GM21737 (cell line): ENCODE data around the gene RIPK1.
"Not testable (repeated sequence)": the region's sequence is repeated elsewhere in the genome, so short reads cannot be mapped to it uniquely, and the experiment has no call there.

ENCODE experiments used
- ATAC-seq: cut with Tn5 transposase; IDR thresholded peaks from one replicate; pipeline ENCODE4 v1.9.1; 2021; ENCODE audit warnings: mild to moderate bottlenecking, moderate library complexity; ENCODE audit not compliant: unreplicated experiment

RIPK1 gene

DNA sequence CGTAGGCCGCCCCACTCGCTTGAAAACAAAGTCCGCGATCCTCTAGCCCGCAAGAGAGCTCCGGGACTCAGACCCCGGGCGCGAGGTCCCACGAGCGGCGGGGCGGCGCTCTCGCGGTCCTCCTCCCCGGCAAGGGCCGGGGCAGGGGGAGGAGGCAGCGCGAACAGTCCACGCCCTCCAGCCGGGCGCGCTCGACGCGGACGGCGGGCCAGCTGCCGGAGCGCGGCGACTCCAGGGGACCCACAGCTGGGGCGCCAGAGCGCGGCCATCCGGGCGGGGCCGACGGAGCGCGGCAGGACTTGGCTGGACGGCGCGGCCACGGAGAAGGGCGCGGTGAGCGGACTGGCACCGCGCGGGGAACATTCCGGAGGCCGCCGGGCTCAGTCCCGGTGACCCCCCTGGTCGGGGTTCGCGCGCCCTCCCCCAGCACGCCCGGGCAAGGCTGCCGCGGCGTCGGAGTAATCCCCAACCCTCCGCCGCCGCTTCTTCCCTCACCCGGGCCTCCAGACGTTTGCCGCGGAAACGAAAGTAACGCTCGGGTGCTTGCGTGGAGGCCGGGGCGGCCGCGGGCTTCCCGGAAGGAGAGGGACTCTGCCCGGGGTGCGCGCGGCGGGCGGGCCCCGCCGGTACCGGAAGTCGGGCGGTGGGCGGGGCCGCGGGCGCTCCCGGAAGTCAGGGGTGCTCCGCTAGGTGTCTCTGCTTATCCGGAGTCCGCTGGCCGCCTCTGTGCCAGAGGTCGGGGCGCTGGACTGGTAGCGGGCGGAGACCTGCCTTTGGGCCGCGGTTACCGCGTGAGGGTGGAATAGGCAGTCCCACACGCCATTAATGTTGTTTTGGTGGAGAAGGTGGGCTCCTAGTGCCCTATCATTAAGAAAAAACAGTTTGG, at the start of gene RIPK1:
TSS of gene RIPK1 (plus strand) at position 166 of the 886 bp plus-strand sequence. CDS start 8,330 bp downstream, outside the sequence.
- peak; percentile 84 for ATAC-seq

DNA sequence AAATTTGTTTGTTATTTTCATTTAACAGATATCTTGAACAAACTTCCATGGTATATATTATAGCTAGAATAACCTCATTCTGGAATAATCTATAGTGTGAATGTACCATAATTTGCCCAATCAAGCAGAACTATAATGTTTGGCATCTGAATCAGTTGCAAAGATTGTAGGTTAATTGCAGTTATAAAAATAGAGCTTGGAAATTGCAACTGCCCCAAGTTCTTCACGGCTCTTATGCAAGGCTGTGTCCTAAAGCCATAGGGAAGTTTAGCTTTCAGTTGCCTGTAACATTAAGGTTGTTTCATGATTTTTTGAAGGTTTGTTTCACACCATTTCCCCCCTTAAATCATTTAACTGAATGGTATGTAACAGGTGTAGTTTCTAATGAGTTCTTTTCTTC, 49.2 kb upstream of the RIPK1 start:
- no peak for ATAC-seq

DNA sequence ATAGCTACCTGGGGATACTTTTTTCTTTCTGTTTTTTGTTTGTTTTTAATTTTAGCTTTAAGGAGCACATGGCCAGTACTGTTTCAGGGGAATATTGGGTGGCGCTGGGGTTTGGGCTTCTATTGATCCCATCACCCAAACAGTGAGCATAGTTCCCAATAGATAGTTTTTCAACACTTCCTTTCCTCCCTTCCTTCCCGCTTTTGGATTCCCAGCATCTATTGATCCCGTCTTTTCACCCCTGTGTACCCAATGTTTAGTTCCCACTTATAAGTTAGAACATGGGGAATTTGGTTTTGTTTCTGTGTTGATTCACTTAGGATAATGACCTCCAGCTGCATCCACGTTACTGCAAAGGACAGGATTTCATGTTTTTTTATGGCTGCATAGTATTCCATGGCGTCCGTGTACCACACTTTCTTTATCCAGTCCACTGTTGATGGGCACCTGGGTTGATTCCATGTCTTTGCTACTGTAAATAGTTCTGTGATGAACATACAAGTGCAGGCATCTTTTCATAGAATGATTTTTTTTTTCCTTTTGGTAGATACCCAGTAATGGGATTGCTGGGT, 48.5 kb upstream of the RIPK1 start:
- no peak for ATAC-seq

DNA sequence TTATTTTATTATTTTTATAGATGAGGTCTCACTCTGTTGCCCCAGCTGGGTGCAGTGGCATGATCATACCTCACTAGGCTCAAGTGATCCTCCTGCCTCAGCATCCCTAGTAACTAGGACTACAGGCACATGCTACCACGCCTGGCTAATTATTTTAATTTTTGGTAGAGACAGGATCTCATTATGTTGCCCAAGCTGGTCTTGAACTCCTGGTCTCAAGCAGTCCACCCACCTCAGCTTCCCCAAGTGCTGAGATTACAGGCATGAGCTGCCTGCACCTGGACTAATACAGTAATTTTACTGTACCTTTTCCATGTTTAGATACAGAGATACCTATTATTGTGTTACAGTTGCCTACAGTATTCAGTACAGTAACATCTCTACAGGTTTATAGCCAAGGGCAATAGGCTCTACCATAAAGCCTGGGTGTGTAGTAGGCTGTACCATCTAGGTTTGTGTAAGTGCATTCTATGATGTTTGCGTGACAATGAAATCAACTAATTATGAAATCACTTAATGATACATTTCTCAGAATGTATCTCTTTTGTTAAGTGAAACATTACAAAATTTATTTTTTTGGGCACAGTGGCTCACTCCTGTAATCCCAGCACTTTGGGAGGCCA, 47.2 kb upstream of the RIPK1 start:
- ATAC-seq = not testable (repeated sequence)

DNA sequence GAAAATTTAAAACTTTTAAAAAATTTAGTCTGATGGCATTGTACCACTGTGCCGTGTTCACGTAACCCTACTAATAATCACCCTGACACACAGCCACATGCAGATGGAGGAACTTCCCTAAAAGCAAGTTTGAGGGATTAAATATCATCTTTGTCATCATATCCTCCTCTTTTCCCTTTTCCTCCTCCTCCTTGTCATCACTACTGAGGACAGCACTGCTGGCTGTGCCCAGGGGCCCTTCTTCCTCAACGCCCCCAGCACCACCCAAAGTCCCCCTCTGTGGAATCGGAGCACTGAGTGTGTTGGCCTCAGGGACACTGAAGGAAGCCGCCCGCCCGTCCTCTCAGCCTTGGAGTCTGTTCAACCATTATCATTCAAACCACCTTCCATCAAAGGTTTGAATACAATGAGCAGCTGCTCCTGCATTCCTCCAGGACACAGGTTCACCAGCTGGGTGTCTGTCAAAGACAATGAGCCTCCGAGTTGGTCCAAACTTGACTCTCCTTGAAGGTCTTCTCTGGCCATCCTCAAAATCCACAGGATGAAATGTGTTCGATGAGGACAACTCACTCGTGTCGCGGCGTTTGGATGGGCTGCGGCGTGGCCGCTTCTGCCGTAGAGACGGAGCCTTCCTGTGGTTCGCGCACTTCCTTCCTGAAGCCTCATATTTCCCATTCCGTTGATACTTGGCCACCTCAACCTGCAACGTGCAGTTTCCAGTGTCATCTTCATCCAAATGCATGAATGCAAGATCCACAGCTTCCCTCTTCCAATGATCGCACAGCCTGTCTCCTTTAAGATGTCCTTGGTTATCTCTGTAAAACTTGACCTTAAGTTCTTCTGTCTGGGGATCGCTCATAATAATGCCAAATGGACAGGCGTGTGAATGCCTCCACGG, 45.3 kb upstream of the RIPK1 start:
- no peak for ATAC-seq

DNA sequence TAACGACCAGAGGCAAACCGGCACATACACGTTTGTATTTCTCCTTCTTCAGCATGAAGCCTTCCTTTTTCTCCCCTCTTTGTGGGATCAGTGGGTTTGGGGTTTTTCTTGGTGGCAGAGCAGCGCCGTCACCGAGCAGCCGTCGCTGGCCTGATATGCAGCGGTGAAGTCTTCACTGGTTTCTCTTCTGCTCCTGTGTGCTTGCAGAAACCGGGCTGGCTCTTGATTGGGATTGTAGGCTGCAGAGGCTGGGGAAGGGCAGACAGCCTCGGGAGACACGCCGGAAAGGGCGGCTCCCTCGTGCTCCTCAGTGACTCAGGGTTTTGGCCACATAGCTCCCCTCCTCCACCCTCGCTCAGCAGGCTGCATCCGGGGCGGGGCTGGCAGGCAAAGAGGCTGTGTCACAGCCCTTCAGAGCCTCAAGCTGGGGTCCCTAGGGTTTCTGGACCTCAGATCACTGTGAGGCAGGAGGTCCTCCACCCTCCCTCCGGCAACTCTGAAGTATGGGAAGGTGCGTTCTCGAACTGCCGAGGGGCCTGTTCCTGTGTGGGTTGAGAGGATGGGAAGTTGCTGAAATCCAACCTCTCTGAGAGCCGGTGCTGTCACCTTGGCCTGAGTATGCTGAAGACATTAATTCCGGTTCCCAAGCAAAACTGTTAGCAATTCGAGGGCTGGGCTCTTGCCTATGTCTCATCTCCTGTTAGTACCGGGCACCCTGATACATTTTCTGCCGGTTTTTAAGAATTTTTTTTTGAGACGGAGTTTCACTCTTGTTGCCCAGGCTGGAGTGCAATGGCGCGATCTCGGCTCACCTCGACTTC, 44.4 kb upstream of the RIPK1 start:
- peak; percentile 78 for ATAC-seq

DNA sequence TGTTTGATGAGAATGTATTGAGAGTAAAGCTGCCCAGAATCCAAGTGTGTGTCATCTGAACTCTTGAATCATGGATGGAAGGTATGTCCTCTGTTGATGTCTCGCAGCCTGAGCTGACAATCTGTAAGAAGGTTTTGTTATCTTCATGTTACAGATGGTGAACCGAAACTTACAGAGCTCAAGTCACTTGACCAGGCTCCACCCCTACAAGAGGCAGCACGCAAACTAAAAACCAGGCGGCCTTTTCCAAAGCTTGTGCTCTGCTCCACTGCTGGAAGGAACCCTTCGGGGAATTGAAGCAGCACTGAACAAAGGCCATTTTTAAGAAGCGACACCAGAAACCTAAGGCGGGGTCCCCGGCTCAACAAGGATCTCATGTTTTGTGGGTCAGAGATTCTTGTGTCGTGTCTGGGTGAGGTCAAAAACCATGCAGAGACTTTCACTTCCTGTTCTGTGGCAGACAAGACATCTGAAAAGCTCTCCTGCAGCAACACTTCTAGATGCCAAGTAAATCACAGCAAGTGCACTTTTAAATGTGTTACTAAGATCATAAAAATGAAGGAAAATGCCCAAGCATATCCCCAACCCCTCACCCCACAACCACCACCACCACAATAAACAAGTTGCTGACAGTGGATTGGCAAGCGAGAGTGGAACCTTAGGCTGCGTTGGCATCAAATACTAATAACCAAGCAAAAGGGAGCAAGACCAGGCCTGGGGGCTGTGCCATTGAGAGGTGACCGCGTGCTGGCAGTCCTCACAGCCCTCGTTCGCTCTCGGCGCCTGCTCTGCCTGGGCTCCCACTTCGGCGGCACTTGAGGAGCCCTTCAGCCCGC, 41.3 kb upstream of the RIPK1 start:
- peak; percentile 54 for ATAC-seq

DNA sequence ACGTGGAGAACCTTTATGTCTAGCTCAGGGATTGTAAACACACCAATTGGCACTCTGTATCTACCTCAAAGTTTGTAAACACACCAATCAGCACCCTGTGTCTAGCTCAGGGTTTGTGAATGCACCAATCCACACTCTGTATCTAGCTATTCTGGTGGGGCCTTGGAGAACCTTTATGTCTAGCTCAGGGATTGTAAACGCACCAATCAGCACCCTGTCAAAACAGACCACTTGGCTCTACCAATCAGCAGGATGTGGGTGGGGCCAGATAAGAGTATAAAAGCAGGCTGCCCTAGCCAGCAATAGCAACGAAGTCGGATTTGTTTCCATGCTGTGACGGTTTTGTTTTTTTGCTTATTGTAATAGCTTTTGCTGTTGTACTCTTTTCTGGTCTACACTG, 40.1 kb upstream of the RIPK1 start:
- ATAC-seq = not testable (repeated sequence)

DNA sequence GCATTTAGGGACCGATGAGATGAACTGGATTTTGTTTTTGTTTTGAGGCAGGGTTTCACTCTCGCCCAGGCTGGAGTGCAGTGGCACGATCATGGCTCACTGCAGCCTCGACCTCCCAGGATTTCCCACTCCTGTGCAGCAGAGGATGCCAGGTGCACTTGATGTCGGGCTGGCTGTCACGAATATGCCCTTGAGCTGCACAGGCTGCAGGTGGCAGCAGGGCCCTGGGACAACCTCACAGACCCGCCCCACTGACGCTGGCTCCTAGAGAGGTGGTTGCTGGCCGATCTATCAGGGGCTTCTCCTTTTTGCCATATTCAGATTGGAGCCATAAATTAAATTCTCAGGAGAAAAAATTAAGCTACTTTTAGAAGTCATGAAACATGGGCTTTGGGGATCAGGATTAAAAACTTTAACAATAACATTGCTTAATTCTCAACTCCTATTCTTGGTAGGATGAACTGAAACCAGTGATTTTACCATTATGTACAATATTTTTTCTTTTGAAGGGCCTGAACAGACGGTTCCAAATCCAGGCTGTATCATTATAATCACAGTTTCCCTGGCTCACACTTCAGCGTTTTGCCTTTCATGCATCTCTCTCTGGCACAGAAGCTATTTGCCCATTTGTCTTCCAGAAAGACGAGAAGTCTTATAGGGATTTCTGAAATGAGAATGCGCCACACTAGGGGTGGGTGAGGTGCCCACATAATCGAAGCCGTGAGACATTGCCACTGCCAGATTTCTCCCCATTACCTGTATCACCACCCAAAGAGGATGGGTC, 36.2 kb upstream of the RIPK1 start:
- no peak for ATAC-seq

DNA sequence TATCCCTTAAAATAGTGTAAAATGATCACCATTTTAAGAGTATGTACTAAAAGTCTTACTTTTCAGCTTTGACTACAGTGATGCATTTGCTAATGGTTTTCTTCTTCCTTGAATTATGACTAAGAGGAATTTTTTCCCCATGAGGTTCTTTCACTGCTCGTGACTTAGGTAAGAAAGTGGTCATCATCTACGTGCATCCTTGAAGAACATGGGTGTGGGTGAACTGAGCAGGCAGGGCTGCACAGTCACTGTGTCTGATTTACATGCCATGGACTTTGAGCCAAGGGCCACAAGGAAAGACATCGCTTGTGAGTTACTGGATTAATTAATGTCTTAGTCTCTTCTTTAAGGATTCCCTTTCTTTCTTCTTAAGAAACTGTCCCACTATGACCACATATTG, 35.3 kb upstream of the RIPK1 start:
- no peak for ATAC-seq

DNA sequence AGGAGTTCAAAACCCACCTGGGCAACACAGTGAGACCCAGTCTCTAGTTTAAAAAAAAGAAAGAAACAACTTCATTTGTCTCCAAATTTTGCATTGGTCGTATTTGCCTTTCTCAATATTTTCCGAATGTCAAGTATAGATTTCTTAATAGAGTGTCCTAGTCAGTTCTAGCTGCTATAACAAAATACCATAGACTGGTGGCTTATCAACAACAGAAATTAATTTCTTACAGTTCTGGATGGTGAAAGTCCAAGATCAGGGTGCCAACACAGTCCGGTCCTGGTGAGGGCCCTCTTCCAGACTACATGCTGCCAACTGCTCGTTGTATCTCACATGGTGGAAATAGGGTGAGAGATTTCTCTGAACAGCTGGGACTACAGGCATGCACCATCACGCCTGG, 34.6 kb upstream of the RIPK1 start:
- ATAC-seq = no peak

DNA sequence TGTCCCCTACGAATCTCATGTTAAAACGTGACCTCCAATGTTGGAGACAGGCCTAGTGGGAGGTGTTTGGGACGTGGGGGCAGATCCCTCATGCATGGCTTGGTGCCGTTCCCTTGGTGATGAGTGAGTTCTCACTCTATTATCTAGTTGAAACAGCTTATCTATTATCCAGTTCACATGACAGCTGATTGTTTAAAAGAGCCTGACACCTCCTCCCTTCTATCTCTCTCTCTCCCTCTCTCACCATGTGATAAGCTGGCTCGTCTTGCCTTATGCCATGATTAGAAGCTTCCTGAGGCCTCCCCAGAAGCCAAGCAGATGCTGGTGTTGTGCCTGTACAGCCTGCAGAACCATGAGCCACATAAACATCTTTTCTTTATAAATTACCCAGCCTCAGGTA, 32.9 kb upstream of the RIPK1 start:
- ATAC-seq = no peak

DNA sequence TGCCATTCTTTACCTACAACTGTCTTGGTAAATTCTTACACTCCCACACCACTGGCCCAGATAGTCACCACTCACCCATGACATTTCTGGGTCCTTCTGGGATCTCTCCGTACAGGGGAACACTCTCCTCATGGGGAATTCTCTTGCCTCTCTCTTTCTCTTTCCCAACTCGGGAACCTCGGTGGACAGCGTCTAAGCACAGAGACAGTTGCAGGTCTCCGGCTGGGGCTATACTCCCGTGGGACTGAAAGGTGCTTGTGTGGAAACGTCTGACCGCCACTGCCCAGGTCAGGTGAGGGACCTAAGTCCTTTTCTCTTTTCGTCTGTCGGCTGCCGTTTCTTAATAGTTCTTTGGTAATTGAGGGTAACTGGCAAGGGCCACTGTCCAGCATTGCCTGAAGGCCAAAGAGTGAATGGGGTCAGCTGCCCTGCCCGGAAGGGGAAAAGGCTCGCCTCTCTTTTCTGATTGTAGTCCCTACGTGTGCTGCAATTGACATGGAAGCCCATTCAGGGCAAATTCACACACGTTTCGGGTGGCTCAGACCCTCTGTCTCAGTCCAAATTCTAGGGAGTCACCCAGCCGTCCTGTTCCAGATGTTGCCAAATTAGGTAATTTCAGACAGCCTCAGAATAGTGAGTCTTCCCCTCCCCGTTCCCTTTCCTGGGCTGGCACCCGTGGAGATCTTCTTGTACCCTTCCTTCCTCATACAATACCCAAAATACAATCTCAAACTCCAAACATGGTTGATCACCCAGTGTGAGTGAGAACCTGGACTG, 31.2 kb upstream of the RIPK1 start:
- ATAC-seq = no peak

DNA sequence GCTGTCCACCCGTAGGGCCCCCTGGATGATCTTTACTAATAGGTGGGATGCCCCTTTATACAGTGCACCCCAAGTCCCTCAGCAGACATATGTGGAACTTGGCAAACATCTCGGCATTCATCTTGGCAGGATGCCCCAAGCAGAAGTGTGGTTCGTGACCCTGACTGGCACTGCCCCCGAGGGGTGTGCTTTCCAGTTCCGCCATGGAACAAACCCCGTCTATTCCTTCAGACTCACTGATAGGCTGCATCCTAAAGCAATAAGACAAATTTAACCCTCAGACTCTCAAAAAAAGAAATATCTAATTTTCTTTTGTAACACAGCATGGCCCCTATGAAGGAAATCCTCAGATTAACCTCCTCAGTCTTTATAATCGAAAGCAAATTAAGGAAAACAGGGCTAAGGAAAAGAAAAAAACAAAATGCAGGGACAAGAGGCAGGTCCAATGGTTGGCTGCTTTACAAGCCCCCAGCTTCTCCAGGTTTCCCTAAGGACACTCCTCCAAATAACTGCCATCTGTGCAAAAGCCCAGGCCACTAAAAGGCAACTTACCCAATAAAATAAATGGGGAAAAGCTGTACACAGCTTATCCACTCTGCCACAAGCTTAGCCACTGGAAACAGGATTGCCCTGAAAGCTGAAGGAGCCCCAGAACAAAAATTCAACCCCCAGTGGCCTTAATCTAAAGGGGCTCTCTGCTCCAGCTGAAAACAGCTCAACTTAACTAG, 30.5 kb upstream of the RIPK1 start:
- no peak for ATAC-seq

DNA sequence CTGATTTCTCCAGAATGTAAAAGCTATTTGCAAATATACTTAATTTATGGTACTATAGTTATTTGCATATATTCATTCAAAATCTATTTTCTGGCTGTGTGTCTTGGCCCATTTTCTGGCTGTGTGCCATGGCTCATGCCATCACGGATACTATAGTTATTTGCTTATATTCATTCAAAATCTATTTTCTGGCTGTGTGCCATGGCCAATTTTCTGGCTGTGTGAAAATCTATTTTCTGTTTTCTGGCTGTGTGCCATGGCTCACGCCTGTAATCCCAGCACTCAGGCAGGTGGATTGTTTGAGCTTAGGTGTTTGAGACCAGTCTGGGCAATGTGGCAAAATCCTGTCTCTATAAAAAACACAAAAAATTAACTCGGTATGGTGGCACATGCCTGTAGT, 28.9 kb upstream of the RIPK1 start:
- no peak for ATAC-seq

DNA sequence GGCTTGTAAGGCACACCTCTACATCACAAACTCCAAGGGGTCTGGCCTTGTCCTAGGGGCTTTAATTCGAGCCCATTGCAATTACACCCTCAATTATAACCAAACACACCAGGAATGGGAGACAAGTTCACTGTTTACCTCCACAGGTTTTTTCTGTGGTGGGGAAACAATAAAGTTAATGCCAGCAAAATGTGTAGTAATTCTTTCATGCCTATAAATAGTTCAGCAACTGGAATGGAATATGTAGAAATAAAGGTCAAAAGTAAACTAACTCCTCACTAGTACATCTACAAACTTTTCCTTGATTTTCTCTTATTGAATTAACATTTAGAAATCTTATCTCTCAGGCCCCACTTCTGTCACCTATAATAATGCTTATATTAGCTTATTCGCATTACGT, 27.1 kb upstream of the RIPK1 start:
- ATAC-seq = no peak

DNA sequence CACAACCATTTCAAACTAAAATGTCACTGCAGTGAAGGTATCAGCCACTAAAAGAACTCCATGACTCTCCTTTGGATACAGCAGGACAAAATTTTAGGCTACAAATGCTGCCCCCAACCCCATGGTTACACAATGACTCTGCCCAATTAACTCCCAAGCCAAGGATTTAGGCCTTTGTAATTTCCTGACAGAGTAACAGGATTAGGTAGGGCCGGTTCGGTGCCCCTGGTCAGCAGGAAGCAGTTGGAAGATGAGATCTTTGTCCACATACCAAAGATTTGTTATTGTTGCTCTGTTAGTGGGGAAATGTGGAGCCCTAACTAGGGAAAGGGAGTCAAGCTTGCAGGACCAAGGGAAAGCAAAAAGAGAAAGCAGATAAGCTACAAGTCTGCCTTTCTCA, 26.7 kb upstream of the RIPK1 start:
- no peak for ATAC-seq
